Trophoblast cell (in vitro differentiated cells and primary cell): ENCODE data around the gene TPM1.

Experiments
- DNase-seq, 2 donors: peaks; one replicate each; pipeline ENCODE4 v3.0.0-alpha.2; 2016
- H2AFZ ChIP-seq: 2 replicates; pipeline ENCODE4 v1.6.1; 2013; ENCODE audit warnings: low read length, moderate library complexity, mild to moderate bottlenecking; ENCODE audit not compliant: insufficient read depth, poor library complexity
- H2AK5ac ChIP-seq: 2 replicates; pipeline ENCODE4 v1.6.1; 2013; ENCODE audit warnings: mild to moderate bottlenecking, low read length
- H2BK120ac ChIP-seq: 2 replicates; pipeline ENCODE4 v1.6.1; 2013; ENCODE audit warnings: low read length, mild to moderate bottlenecking, moderate library complexity; ENCODE audit not compliant: insufficient read depth, poor library complexity
- H2BK12ac ChIP-seq: 2 replicates; pipeline ENCODE4 v1.6.1; 2013; ENCODE audit warnings: mild to moderate bottlenecking, low read length, moderate library complexity
- H2BK5ac ChIP-seq: 2 replicates; pipeline ENCODE4 v1.6.1; 2013; ENCODE audit warnings: low read length, low read depth, moderate library complexity, mild to moderate bottlenecking; ENCODE audit not compliant: poor library complexity
- H3K14ac ChIP-seq: 2 replicates; pipeline ENCODE4 v1.6.1; 2013; ENCODE audit warnings: mild to moderate bottlenecking, low read length
- H3K18ac ChIP-seq: 2 replicates; pipeline ENCODE4 v1.6.1; 2013; ENCODE audit warnings: mild to moderate bottlenecking, low read length
- H3K23ac ChIP-seq: 2 replicates; pipeline ENCODE4 v1.6.1; 2013; ENCODE audit warnings: low read length
- H3K27ac ChIP-seq: 2 replicates; pipeline ENCODE4 v1.5.1; 2013; ENCODE audit warnings: low read depth, mild to moderate bottlenecking, inconsistent platforms, low read length, moderate library complexity
- H3K27me3 ChIP-seq: 2 replicates; pipeline ENCODE4 v1.6.1; 2013; ENCODE audit warnings: inconsistent platforms, mild to moderate bottlenecking, low read length, moderate library complexity; ENCODE audit not compliant: insufficient read depth
- H3K36me3 ChIP-seq, 2 experiments: 1 replicate in 1 of 2; 2 replicates in 1 of 2; pipeline ENCODE4 v1.6.1; 2013; ENCODE audit warnings: low read length in 2 of 2, mild to moderate bottlenecking in 2 of 2, moderate library complexity in 1 of 2; ENCODE audit not compliant: insufficient read depth in 2 of 2, control insufficient read depth in 1 of 2
- H3K4ac ChIP-seq: 2 replicates; pipeline ENCODE4 v1.6.1; 2013; ENCODE audit warnings: low read depth, mild to moderate bottlenecking, low read length, moderate library complexity
- H3K4me1 ChIP-seq, 2 experiments: 1 replicate in 1 of 2; 2 replicates in 1 of 2; pipeline ENCODE4 v1.6.1; 2013; ENCODE audit warnings: low read length in 2 of 2, mild to moderate bottlenecking in 2 of 2, moderate library complexity in 1 of 2; ENCODE audit not compliant: insufficient read depth in 2 of 2, control insufficient read depth in 1 of 2
- H3K4me2 ChIP-seq: 2 replicates; pipeline ENCODE4 v1.6.1; 2013; ENCODE audit warnings: inconsistent platforms, mild to moderate bottlenecking, low read length, moderate library complexity
- H3K4me3 ChIP-seq: 2 replicates; pipeline ENCODE4 v1.5.1; 2013; ENCODE audit warnings: mild to moderate bottlenecking, low read depth, low read length, inconsistent platforms
- H3K79me1 ChIP-seq: one replicate; pipeline ENCODE4 v1.6.1; 2013; ENCODE audit warnings: low read length
- H3K79me2 ChIP-seq: 2 replicates; pipeline ENCODE4 v1.6.1; 2013; ENCODE audit warnings: low read length, mild to moderate bottlenecking; ENCODE audit not compliant: control insufficient read depth, insufficient read depth, poor library complexity
- H3K9ac ChIP-seq: 2 replicates; pipeline ENCODE4 v1.6.1; 2013; ENCODE audit warnings: mild to moderate bottlenecking, low read length
- H3K9me3 ChIP-seq: 2 replicates; pipeline ENCODE4 v1.6.1; 2013; ENCODE audit warnings: low read depth, mild to moderate bottlenecking, control low read depth, inconsistent platforms, low read length; ENCODE audit not compliant: insufficient read depth
- H4K12ac ChIP-seq: 2 replicates; pipeline ENCODE4 v1.6.1; 2013; ENCODE audit warnings: low read depth, mild to moderate bottlenecking, low read length, moderate library complexity
- H4K8ac ChIP-seq: 2 replicates; pipeline ENCODE4 v1.6.1; 2013; ENCODE audit warnings: low read depth, mild to moderate bottlenecking, low read length, moderate library complexity
- H4K91ac ChIP-seq: one replicate; pipeline ENCODE4 v1.6.1; 2013; ENCODE audit warnings: low read depth, mild to moderate bottlenecking, low read length, moderate library complexity
- WGBS: extraction: QIAGEN DNeasy Blood & Tissue Kit; methylation state at CpG from one replicate; pipeline ENCODE4 v1.1.7; 2013; ENCODE audit warnings: missing lambda C conversion rate; ENCODE audit not compliant: insufficient read length, insufficient coverage; ENCODE audit errors: extremely low coverage; 5-methylcytosine and 5-hydroxymethylcytosine counted together

Gene TPM1

DNA sequence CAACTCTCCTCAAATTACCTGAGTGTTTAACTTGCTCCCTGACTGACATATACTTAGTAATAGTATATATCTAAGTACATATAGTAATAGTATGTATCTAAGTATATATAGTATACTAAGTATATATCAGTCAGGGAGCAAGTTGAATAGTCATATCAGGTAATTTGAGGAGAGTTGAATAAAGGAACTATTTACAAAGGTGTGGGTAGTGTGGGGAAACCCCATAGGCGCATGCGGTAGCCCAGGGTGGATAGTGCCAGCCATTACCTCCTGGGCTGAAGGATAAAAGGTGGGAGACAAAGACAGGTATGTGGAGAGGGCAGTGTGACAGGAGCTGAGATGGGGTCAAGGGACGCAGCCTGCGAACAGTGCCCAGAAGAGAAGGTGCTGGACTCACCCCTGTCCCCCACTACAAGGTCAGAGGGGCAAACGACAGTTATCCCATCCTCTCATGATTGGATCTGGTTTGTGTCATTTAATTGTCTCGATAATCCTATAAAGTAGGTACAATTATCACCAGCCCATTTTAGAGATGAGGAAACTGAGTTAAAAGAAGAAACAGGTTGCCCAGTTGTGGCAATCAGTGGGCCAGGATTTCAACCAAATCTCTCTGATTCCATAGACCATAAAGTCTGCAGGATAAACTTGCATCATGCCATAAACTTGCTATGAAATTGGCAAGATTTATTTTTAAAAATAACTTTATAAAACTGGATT lies 34.1 kb upstream of the TPM1 start:
- Histone ChIP-seq H3K79me1 (peaks cover 52% of the 10 kb centered on the region), H2AK5ac (peak overlapping the region; percentile 93), H4K12ac (no peak overlapping the region), H4K91ac (peak overlapping the region; percentile 45), H3K4me3 (no peak overlapping the region), H3K27me3 (no peaks in the 10 kb centered on the region), H3K79me2 (no peaks in the 10 kb centered on the region), H3K9ac (peak overlapping the region; percentile 3), H3K36me3 (no peaks in the 10 kb centered on the region), H2BK5ac (no peak overlapping the region), H2BK12ac (peak overlapping the region; percentile 96), H3K18ac (peak overlapping the region; percentile 16), H2AFZ (no peak overlapping the region), H3K14ac (peak overlapping the region; percentile 16), H3K4me2 (no peak overlapping the region), H2BK120ac (peak overlapping the region; percentile 41), H3K4me1 (peaks cover 12 to 26% of the 10 kb centered on the region in 2 experiments), H3K27ac (no peak overlapping the region), H3K9me3 (peaks cover 2% of the 10 kb centered on the region), H3K4ac (no peak overlapping the region), H3K23ac (no peak overlapping the region), H4K8ac (no peak overlapping the region)
- WGBS, result no CpG with 5 or more reads among the region's 6 CpGs
- no peak for DNase-seq

DNA sequence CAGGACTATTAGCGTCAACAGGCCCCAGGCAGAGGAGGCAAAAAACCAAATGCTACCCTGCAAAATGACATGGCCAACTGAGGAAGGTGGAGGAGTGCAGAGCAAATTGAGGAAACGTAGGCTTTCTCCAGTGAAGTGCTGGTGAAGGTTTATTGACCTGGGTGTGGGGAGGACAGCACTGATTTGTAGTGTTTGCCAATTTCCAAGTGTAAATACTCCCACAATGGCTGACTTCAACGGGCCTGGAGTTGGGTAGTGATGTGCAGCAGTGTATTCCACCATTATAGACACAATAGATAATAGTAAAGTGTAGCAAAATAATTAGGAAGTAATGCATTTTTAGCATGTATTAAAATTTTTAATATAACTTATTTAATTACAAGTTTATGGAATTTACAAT lies 32.2 kb upstream of the TPM1 start:
- Histone ChIP-seq H2AFZ (no peak overlapping the region), H2BK5ac (peak overlapping the region; percentile 4), H2BK120ac (peak overlapping the region; percentile 73), H3K4me3 (no peak overlapping the region), H3K36me3 (no peaks in the 10 kb centered on the region), H3K27ac (no peak overlapping the region), H3K18ac (peak overlapping the region; percentile 45), H4K91ac (peak overlapping the region; percentile 25), H3K9me3 (peaks cover 2% of the 10 kb centered on the region), H3K4me1 (peaks cover 20 to 36% of the 10 kb centered on the region in 2 experiments), H3K23ac (no peak overlapping the region), H3K79me2 (peaks cover 5% of the 10 kb centered on the region), H3K4ac (peak overlapping the region; percentile 12), H4K12ac (no peak overlapping the region), H2AK5ac (peak overlapping the region; percentile 27), H4K8ac (no peak overlapping the region), H3K14ac (peak overlapping the region; percentile 24), H3K4me2 (no peak overlapping the region), H2BK12ac (peak overlapping the region; percentile 63), H3K79me1 (peaks cover 56% of the 10 kb centered on the region), H3K9ac (no peak overlapping the region), H3K27me3 (no peaks in the 10 kb centered on the region)
- no CpG with 5 or more reads among the region's 3 CpGs for WGBS
- DNase-seq, result no peak

GRCh38 chr15:63010920-63011693 lies 31.4 kb upstream of the TPM1 start:
- no peak overlapping the region for H2AFZ ChIP-seq
- H4K12ac ChIP-seq, result no peak overlapping the region
- H3K27ac ChIP-seq, result no peak overlapping the region
- no peak overlapping the region for H3K4me2 ChIP-seq
- WGBS, result no CpG with 5 or more reads among the region's 7 CpGs
- peak overlapping the region; percentile 67 for H2BK5ac ChIP-seq
- no peak overlapping the region for H3K4me3 ChIP-seq
- DNase-seq, result no peak
- H3K79me2 ChIP-seq, result peaks cover 5% of the 10 kb centered on the region
- no peaks in the 10 kb centered on the region for H3K36me3 ChIP-seq
- peak overlapping the region; percentile 66 for H4K91ac ChIP-seq
- H4K8ac ChIP-seq, result no peak overlapping the region
- peaks cover 19 to 40% of the 10 kb centered on the region in 2 experiments for H3K4me1 ChIP-seq
- peak overlapping the region; percentile 36 for H3K18ac ChIP-seq
- H2BK12ac ChIP-seq, result peak overlapping the region; percentile 97
- peak overlapping the region; percentile 51 for H2AK5ac ChIP-seq
- peaks cover 61% of the 10 kb centered on the region for H3K79me1 ChIP-seq
- H3K9me3 ChIP-seq, result peaks cover 2% of the 10 kb centered on the region
- no peak overlapping the region for H3K23ac ChIP-seq
- peak overlapping the region; percentile 29 for H3K14ac ChIP-seq
- peak overlapping the region; percentile 66 for H2BK120ac ChIP-seq
- no peaks in the 10 kb centered on the region for H3K27me3 ChIP-seq
- H3K4ac ChIP-seq, result no peak overlapping the region
- no peak overlapping the region for H3K9ac ChIP-seq

DNA sequence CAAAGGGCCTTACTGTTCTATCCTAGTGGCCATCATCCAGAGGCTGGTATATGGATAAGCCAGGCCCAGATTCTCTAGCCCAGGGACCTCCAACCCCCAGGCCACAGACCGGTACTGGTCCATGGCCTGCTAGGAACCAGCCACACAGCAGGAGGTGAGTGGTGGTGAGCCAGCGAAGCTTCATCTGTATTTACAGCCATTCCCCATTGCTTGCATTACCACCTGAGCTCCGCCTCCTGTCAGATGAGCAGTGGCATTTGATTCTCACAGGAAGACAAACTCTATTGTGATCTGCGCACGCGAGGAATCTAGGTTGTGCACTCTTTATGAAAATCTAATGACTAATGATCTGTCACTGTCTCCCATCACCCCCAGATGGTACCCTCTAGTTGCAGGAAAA lies 30.1 kb upstream of the TPM1 start:
- DNase-seq, result no peak
- no peaks in the 10 kb centered on the region for H3K27me3 ChIP-seq
- H3K9ac ChIP-seq, result no peak overlapping the region
- WGBS, result no CpG with 5 or more reads among the region's 6 CpGs
- no peak overlapping the region for H4K8ac ChIP-seq
- no peak overlapping the region for H3K4me2 ChIP-seq
- H2AK5ac ChIP-seq, result peak overlapping the region; percentile 38
- peaks cover 16 to 27% of the 10 kb centered on the region in 2 experiments for H3K4me1 ChIP-seq
- peaks cover 2% of the 10 kb centered on the region for H3K9me3 ChIP-seq
- peak overlapping the region; percentile 56 for H3K14ac ChIP-seq
- H3K36me3 ChIP-seq, result no peaks in the 10 kb centered on the region
- no peak overlapping the region for H4K12ac ChIP-seq
- no peak overlapping the region for H3K4me3 ChIP-seq
- H2BK5ac ChIP-seq, result no peak overlapping the region
- H3K27ac ChIP-seq, result no peak overlapping the region
- H2AFZ ChIP-seq, result no peak overlapping the region
- H3K18ac ChIP-seq, result no peak overlapping the region
- peak overlapping the region; percentile 84 for H2BK120ac ChIP-seq
- H3K79me2 ChIP-seq, result peaks cover 5% of the 10 kb centered on the region
- no peak overlapping the region for H3K23ac ChIP-seq
- H3K4ac ChIP-seq, result no peak overlapping the region
- peak overlapping the region; percentile 97 for H2BK12ac ChIP-seq
- peaks cover 52% of the 10 kb centered on the region for H3K79me1 ChIP-seq
- peak overlapping the region; percentile 60 for H4K91ac ChIP-seq
